ENCODE measurements around the gene IFNA17.
"Not testable (repeated sequence)": the region's sequence is repeated elsewhere in the genome, so short reads cannot be mapped to it uniquely, and the experiment has no call there.

Gene IFNA17

DNA sequence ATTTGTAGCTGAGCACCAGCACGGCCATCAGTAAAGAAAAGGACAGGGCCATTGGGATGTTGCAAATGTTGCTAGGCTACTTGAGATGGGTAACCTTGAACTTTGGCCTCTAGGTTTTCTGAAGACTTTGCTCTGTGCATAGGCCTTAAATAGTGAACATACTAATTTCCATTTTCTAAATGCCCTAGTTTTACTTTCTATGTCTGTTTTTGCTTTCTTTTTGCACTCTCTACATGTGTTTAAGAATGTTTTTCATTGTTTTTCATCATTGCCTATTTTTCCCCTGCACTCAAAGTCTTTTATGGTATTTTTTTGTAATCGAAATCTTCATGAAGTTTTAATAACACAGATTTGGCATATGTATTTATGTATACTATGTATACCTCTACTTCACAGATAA, at the start of gene IFNA17:
IFNA17 (minus strand) TSS at position 101 of the 400 bp plus-strand sequence; CDS start at position 52, 49 bp downstream.
- DNase-seq (ENCODE audit: low spot score): no peak

DNA sequence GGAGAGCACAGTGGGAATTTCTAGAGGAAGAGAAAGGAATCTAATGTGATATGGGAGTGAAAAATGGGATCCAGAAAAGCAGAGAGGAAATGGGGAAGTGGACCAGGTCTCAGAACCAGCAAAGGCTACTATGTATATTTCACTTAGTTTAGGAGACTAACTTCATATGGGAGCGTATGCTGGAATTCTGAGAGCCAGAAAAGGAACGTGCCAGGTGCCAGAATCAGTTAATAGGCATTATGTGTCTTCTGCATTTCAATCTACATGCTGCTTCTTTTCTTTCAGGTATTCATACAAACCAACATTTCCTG, 40.3 kb upstream of the IFNA17 start:
- no peak for DNase-seq (ENCODE audit: low spot score)

DNA sequence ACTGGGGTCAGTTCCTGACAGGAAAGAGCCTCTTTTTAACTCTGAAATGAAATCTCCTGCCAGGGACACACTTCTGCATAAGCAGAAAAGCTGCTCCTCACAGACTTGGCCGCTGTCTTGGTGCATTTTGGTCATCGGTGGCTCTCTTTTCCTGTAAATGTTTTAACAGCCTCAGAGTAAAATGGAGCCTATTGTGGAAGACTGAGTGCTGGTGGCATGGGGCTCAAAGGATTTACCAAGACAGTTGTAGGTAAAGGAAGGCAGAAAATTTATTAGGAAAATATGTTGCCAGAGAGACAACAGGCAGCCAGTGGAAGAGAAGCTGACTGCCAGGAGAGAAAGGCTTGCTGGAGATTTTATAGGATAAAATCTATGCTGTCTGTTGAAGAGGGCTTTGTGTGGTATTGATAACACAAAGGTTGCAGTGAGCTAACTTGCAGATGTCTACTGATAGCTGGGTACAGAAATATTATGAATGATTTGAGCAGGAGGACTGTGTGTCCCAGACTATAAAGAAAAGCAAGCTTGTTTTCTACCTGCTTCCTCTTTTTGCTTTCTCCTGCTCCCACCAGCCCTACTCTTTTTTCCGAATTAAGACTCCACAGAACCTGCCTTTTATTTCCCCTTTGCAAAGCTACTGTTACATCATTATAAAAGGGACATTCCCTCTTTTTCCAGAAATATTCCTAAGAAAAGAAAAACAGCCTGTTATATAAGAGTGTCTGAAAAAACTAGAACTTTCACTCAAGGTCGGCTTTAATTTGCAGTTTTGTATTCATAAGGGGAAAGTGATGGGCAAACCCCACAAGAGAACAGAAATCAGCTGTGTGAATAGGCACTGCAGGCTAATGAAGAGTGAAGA, 39.7 kb upstream of the IFNA17 start:
- DNase-seq (ENCODE audit: low spot score): no peak

DNA sequence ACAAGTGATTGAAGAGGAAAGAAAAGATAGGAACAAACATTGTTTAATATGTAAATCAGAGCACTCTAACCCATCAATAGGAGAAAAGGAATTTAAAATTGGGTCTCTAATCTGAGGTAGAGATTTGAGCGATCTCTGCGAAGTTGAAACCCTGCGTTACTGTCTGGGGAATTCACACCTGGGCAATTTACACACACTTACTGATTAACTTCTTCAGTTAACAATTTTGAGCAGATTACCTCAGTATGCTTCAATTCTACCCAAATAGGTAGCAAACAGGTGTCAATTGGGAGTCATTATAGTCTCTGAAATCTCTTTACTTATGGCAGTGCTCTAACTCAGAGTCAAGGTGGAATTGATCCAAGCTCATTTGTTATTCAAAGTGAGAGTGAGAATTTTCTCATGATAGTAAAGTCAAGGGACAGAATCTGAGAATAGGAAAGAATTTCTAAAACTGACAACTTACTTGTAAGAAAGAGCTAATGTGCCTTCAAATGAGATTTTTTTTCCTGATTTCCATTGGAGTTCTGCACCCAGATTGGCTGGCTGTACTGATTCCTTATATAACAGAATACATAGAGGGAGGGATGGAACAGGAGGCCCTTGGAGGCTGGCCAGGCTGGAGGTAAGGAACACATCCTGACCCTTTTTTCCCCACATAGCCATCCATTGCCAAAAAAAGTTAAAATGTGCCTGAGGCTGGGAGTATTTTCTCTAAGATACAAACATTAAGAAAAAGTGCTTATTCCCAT, 38.9 kb upstream of the IFNA17 start:
- DNase-seq (ENCODE audit: low spot score): no peak

DNA sequence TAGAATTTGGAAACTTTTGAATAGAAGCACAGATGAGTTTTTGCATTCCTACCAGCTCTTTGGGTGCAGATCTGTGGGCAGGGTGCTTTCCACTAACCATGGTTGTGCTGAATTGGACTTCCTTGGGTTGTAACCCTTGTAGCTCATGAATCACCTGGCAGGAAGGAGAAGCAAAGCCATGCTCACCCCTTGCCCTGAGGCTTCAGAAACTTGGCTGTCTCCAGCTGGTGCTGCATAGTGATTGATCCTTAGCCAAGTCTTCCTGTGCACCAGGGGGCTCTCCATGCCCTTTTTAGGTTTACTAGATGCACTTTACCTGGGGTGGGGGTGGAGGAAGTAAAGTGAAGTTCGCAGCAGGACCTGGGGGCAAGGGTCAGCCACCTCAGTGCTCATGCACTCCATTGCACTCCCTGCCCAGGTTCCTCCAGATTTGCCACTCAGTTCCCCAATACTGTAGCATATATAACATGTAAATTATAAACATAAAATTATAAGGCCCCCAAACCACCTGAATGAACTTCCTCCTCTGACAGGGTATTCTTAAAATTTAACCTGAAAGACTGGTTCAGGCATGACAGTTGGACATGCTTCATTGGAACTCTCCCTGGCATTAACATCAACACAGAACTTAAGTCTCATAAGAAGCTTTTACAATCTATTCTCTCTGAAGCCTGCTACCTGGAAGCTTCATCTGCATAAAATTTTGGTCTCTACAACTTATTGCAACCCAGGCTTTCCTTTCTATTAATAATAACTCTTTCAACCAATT, 37.6 kb upstream of the IFNA17 start:
- no peak for DNase-seq (ENCODE audit: low spot score)

DNA sequence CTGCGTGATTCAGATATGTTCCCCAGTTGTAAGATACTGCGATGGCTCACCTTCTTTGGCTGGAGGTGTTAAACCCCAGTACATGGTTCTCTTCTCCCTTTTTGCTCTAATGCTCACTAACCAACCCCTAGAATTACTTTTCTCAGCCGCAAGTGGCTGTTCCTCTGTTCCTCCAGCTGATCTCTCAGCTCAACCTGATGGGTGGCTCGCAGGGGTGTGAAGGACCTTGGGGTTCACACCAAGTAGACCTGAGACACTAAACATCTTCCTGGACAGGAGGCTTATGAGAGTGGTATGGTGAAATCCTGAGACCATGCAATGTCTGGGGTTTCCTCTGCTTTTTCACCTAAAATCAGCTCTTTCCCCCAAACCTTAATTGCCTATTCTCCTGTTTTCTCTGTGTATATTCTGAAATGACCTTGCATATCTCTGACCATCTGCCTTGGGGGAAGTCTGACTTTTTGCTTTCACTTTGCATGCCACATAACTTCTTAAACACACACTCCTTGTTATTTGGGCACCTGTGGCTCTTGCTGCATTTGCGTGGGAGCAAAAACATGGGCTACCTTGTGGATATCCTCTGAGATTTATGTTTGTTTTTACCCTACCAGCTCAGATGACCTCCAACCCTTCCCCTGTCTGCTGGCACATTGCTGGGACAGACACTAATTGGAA, 27.7 kb upstream of the IFNA17 start:
- DNase-seq (ENCODE audit: low spot score): no peak

DNA sequence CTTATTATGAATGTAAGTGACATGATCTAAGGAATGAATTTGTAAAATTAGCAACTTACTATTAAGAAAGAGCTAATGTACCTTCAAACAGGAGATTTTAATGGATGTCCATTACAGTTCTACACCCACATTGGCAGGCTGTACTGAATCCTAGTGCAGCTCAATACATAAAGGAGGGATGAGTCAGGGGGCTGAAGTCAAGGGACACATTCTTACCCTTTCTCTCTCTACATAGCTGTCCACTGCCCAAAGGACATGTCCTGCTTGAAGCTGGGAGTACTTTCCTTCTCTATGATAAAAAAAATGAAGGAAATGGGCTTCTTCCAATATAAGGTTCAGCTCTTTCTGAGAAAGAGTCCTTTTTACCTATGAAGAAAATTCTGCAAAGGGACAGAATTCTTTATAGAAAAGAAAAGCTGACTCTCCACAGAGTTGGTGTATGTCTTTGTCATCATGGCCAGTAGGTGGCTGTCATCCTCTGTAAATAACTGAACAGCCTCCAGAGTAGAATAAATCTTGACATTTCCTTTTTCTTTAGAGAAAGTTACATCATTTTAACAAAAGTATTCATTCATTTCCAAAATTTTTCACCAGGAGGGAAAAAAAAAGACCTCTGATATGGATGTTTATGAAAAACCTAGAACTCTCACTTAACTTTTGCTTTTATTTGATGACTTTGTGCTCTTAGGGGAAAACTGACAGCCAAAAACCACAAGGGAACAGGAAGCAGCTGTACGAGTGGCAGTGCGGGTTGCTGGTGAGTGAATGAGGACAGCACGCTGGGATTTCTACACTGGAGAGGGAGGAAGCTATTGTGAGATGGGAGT, 24.9 kb upstream of the IFNA17 start:
- DNase-seq (ENCODE audit: low spot score): peak; percentile 20

DNA sequence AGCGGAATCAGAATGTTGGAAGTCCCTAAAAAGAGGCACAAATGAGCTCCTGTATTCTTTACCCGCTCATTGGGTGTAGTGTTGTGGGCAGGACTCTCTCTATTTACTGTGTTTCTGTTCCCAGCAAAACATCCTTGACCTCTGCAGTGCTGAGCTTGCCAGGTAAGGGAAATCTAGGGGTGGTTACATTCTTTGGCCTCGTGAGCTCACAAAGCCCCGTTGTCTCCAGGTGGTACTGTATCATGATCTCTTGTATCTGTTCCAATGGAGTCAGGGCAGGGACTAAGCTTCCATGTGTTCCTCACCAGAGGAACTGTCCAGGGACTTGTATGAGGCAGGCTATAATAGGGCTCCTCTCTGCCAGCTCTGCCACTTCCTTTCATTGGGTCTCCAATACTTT, 23.6 kb upstream of the IFNA17 start:
- no peak for DNase-seq (ENCODE audit: low spot score)

DNA sequence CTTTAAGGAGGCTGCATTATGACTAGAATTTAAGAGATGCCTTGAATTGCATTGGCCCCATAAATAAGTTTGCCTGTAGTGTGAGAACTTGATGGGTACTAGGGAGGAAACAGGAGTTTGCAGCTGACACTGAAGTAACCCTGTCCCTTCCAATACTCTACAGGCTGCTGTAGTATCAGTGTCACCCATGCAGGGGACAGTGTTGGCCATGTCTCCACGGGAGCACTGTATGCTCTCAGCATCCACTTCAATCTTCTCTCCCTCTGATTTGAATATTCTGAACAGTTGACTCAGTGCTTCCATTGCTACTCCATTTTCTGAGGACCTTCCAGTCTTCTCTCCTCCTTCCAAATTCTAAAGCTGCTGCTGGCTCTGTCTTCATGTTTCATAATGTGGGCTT, 23.2 kb upstream of the IFNA17 start:
- no peak for DNase-seq (ENCODE audit: low spot score)

DNA sequence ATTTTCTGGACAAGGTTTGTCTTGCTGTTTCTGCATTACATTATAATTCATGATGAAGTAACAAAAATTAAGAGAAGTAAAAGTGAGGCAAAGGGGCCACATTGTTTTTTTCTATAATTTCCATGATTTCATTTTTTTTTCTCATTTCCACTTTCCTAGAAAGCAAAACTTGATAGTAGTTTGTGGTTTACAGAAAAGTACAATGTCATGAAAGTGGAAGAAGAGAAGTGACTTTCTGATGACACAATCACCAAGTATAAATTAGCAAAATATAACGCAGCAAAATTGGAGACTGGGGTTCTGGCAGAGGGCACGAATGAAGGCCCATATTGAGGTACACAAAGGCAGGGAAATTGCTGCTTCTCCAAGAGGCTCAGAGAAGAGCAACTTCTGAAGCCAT, 16.8 kb upstream of the IFNA17 start:
- no peak for DNase-seq (ENCODE audit: low spot score)

DNA sequence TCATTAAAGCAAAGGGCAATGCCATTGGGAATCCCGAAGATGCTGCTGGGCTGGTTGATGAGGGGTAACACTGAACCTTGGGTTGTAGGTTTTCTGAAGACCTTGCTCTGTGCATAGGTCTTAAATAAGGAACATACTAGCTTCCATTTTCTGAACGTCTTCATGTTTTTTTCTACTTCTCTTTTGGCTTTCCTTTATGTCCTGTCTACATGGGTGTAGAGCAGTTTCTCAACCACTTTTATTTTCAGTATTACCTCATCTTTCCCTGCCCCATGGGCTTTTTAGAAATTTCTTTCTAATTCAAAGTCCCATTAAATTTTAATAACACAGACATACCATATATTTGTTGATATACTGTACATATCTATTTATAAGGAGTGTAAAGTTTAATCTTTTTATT, 11.9 kb upstream of the IFNA17 start, which contains the start of gene IFNA14:
IFNA14 (minus strand) TSS at position 95 of the 400 bp plus-strand sequence; CDS start at position 25, 70 bp downstream.
- DNase-seq (ENCODE audit: low spot score): no peak

DNA sequence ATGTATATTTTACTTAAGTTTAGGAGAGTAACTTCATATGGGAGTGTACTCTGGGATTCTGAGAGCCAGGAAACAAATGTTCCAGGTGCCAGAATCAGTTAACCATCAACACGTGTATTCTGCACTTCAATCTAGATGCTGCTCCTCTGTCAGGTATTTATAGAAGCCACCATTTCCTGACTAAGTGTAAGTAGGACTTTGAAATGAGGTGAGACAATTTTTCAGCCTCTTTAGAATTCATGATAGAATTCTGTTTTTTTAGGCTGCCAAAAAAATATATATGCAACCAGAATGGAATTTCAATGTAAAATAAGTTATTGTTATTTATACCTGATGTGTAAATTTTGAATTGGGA, 8.3 kb upstream of the IFNA17 start:
- DNase-seq (ENCODE audit: low spot score): not testable (repeated sequence)

DNA sequence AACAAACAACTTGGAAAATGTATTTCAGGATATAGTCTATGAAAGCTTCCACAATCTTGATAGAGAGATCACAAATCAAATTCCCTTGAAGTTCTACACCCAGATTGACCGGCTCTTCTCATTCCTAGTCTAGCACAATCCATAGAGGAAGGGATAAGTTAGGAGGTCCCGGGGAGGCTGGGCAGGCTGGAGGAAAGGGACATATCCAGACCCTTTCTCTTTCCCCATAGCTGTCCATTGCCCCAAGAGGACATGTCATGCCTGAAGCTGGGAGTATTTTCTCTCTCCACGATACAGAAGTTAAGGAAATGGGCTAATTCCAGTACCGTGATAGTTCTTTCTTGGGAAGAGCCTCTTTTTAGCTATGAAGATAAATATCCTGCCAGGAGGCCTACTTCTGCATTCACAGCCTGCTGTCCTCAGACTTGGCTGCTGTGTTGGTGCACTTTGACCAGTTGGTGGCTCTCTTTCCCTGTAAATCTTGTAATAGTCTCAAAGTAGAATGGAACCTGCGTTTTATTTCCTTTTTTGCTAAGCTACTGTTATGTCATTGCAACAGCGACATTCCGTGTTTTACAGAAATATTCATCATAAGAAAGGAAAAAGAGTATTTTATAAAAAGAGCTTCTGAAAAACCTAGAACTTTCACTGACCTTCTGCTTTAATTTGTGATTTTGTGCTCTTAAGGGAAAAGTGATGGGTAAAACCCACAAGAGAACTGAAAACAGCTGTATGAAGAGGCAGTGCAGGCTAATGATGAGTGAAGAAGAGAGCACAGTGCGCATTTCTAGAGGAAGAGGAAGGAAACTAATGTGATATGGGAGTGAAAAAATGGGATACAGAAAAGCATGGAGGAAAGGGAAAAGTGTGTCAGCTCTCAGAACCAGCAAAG, 7.7 kb upstream of the IFNA17 start:
- DNase-seq (ENCODE audit: low spot score): peak; percentile 29

DNA sequence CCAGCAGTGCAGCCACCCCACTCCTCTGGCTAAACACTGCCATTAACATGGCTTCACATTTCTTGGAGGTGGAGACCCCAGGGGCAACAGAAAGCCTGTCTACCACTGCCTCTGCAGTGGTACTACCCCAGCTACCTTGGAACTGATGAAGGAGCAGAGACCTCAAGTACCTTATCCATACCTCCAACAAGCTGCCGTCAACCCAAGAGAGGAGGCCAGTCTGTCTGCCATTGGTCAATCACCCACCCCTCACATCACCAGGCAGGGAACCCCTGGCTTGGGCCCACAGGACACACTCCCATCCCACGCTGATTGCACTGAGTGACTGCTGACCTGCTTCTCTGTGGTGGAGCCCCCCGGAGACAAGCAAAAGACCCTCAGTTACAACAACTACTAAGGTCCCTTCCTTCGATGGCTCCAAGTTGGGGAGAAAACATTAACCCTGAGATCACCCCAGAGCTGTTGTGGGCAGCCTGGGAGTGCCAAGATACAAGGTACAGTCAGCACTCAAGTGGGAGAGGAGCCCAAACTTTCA, 6.2 kb upstream of the IFNA17 start:
- DNase-seq (ENCODE audit: low spot score): no peak

DNA sequence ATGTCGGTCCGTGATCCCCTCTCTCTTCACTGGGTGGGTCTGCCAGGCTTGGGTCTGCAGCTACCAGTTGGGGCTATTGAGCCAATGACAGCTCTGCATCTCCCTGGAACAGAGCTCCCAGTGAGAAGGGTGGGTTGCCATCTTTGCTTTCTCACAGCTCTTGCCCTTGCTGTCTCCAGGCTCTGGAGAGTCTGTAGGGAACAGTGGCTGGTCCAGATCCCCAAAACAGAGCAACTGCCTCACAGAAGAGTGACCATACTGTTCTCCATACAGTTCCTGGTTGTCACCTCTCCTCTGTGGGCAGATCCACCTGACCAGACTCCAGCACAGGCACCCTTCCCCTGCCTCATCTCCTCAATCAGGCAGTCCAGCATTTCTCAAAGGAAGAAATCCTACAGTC, 5.2 kb upstream of the IFNA17 start:
- DNase-seq (ENCODE audit: low spot score): no peak

DNA sequence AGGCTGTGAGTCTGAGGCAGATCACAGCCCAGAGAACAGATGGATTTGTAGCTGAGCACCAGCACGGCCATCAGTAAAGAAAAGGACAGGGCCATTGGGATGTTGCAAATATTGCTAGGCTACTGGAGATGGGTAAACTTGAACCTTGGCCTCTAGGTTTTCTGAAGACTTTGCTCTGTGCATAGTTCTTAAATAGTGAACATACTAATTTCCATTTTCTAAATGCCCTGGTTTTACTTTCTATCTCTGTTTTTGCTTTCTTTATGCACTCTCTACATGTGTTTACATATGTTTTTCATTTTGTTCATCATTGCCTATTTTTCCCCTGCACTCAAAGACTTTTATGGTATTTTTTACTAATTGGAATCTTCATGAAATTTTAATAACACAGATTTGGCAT, 10.8 kb downstream of the IFNA17 start, which contains the start of gene IFNA16:
IFNA16 (minus strand) TSS at position 101 of the 400 bp plus-strand sequence; CDS start at position 95, 6 bp downstream.
- not testable (repeated sequence) for DNase-seq (ENCODE audit: low spot score)

DNA sequence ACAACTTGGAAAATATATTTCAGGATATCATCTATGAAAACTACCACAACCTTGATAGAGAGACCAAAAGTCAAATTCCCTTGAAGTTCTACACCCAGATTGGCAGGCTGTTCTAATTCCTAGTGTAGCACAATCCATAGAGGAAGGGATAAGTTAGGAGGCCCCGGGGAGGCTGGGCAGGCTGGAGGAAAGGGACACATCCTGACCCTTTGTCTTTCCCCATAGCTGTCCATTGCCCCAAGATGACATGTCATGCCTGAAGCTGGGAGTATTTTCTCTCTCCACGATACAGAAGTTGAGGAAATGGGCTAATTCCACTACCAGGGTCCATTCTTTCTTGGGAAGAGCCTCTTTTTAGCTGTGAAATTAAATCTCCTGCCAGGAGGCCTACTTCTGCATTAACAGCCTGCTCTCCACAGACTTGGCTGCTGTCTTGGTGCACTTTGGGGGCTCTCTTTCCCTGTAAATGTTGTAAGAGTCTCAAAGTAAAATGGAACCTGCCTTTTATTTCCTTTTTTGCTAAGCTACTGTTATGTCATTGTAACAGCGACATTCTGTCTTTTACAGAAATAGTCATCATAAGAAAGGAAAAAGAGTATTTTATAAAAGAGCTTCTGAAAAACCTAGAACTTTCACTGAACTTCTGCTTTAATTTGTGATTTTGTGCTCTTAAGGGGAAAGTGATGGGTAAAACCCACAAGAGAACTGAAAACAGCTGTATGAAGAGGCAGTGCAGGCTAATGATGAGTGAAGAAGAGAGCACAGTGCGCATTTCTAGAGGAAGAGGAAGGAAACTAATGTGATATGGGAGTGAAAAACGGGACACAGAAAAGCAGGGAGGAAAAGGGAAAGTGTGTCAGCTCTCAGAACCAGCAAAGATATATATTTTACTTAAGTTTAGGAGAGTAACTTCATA, 14.4 kb downstream of the IFNA17 start:
- not testable (repeated sequence) for DNase-seq (ENCODE audit: low spot score)

DNA sequence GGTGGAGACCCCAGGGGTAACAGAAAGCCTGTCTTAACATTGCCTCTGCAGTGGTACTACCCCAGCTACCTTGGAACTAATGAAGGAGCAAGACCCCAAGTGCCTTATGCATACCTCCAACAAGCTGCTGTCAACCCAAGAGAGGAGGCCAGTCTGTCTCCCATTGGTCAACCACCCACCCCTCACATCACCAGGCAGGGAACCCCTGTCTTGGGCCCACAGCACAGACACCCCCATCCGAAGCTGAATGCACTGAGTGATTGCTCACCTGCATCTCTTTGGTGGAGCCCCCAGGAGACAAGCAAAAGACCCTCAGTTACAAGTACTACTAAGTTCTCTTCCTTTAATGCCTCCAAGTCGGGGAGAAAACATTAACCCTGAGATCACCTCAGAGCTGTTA, 15.9 kb downstream of the IFNA17 start:
- DNase-seq (ENCODE audit: low spot score): not testable (repeated sequence)

DNA sequence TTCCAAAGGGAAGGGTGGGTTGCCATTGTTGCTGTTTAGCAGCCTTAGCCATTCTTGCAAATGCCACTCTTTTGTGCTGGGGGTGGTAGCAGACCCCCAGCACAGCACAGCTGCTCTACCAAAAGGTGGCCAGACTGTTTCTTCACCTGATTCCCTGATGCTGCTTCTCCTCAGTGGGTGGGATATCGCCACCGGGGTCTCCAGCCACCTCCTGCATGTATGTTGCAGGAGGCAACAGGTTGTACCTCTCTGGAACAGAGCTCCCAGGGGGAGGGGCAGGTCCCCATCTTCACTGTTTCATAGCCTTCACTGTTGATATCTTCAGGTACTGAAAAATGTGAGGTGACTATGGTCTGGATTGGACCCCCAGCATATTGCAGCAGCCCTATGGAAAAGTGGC, 17.2 kb downstream of the IFNA17 start:
- DNase-seq (ENCODE audit: low spot score): not testable (repeated sequence)

Data from AG08396 (cell line).